Measurements from ENCODE around the gene C3AR1. TPM values are rescaled to one million over a fixed set of nuclear protein-coding genes. Genes with fewer than 3 reads are reported as not detected.
"Not testable (repeated sequence)": the region's sequence is repeated elsewhere in the genome, so short reads cannot be mapped to it uniquely, and the experiment has no call there.

The C3AR1 gene
- 0.56 and 0.73 TPM in 2 replicates for total RNA-seq

DNA sequence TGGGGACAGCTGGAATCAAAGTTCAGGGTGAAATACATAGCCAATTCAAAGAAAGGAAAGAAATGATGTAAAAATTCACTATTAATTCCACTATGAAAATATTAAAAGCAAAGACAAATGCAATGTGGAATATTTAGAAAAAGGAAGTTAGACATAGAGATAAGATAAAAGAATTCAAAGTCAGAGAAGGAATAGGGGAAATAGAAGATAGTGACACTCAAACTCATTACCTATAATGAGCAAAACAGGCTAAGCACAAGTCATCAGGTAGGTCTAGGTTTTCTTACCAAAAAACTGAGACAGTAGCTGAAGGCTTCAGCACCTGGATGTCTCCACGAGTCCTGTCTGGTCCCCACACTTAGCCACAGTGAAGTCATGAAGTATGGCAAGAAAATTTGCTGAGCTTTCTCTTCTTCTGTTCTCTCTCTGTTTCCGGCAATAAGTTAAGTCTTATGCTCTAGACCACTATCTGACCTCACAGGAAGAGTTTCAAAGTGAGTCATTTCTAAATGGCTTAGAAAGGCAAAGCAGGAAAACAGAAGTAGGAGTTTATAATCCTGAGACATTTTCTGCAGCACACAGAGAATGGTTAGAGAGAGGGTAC, at the start of gene C3AR1:
TSS of gene C3AR1 (minus strand) at position 369 of the 604 bp plus-strand sequence. CDS start 6,174 bp downstream, outside the sequence.
- Mint-ChIP-seq H3K4me1 (peaks cover 33% of the 10 kb centered on the region), H3K36me3 (ENCODE audit: low read depth) (peaks cover 5% of the 10 kb centered on the region), H3K27me3 (no peaks in the 10 kb centered on the region), H3K4me3 (peak within 1 kb of the TSS; percentile 41), H3K9me3 (no peaks in the 10 kb centered on the region), H3K27ac (peak within 1 kb of the TSS; percentile 78)
- intact Hi-C loops (cut with micrococcal nuclease) = loop anchor here (1.0 kb wide), 1 partner anchor 15 kb away; no protein-coding TSS in a partner anchor
- peak; percentile 86 for DNase-seq

GRCh38 chr12:8113117-8113516, 47.0 kb upstream of the C3AR1 start:
- H3K36me3 Mint-ChIP-seq (ENCODE audit: low read depth); DNase-seq; H3K27ac Mint-ChIP-seq; intact Hi-C loops (cut with micrococcal nuclease); H3K4me3 Mint-ChIP-seq; H3K9me3 Mint-ChIP-seq; H3K27me3 Mint-ChIP-seq; H3K4me1 Mint-ChIP-seq: not testable (repeated sequence)

GRCh38 chr12:8108808-8109398, 42.7 kb upstream of the C3AR1 start:
- no peaks in the 10 kb centered on the region for H3K27me3 Mint-ChIP-seq
- no peak overlapping the region for H3K27ac Mint-ChIP-seq

GRCh38 chr12:8099235-8099634, 33.1 kb upstream of the C3AR1 start:
- H3K27ac Mint-ChIP-seq = no peak overlapping the region
- DNase-seq = no peak
- H3K9me3 Mint-ChIP-seq = no peaks in the 10 kb centered on the region
- H3K27me3 Mint-ChIP-seq = no peaks in the 10 kb centered on the region
- peaks cover 7% of the 10 kb centered on the region for H3K4me1 Mint-ChIP-seq
- intact Hi-C loops (cut with micrococcal nuclease) = no loop called here
- no peak overlapping the region for H3K4me3 Mint-ChIP-seq
- peaks cover 52% of the 10 kb centered on the region for H3K36me3 Mint-ChIP-seq (ENCODE audit: low read depth)

More at GRCh38 chr12:8108808-8109398, 42.7 kb upstream of the C3AR1 start:
- H3K4me3 Mint-ChIP-seq = no peak overlapping the region
- intact Hi-C loops (cut with micrococcal nuclease) = loop anchor here (1.0 kb wide), 2 partner anchors 122 to 128 kb away; no protein-coding TSS in a partner anchor
- peaks cover 11% of the 10 kb centered on the region for H3K36me3 Mint-ChIP-seq (ENCODE audit: low read depth)
- H3K4me1 Mint-ChIP-seq = peaks cover 3% of the 10 kb centered on the region
- peak; percentile 93 for DNase-seq
- H3K9me3 Mint-ChIP-seq = peaks cover 4% of the 10 kb centered on the region

DNA sequence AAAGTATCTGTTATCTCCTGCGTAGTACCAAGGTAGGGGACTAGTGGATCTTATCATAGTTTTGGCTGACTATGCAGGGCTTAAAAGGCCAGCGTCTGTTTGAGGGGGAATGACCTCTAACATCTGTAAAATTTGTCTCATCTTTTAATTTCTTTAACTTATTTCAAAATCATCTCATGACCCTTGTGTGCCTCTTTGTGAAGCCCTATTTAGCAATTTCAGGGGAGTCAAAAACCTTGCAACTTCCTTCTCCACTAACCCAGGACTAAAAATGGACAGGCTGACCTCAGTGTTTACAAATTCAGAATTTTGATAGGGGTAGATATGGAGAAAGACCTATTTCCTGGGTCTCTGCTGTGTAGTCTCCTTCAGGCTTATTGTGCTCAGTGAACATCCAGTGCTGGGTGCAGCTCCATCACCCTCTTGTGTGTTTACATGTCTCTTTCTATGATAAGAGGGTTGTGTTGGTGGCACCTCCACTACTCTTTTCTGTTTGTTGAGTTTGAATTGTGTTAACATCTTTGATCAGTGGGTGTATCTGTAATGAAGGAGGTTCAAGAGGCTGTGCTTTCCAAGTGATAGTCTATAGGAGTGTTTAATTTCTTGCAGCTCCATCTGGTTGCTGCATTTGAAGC, 30.2 kb upstream of the C3AR1 start:
- H3K27me3 Mint-ChIP-seq = no peaks in the 10 kb centered on the region
- no peak overlapping the region for H3K4me3 Mint-ChIP-seq
- intact Hi-C loops (cut with micrococcal nuclease) = no loop called here
- peaks cover 7% of the 10 kb centered on the region for H3K4me1 Mint-ChIP-seq
- no peak for DNase-seq
- H3K36me3 Mint-ChIP-seq (ENCODE audit: low read depth) = peaks cover 71% of the 10 kb centered on the region
- H3K27ac Mint-ChIP-seq = peak overlapping the region; percentile 5
- H3K9me3 Mint-ChIP-seq = no peaks in the 10 kb centered on the region

- Mint-ChIP-seq H3K4me3 (no peak overlapping the region), H3K9me3 (no peaks in the 10 kb centered on the region), H3K27ac (no peak overlapping the region), H3K36me3 (ENCODE audit: low read depth) (peaks cover 78% of the 10 kb centered on the region), H3K27me3 (no peaks in the 10 kb centered on the region), H3K4me1 (peaks cover 13% of the 10 kb centered on the region)
- intact Hi-C loops (cut with micrococcal nuclease) = no loop called here
- no peak for DNase-seq
Measured at GRCh38 chr12:8093291-8093690, 27.1 kb upstream of the C3AR1 start.

DNA sequence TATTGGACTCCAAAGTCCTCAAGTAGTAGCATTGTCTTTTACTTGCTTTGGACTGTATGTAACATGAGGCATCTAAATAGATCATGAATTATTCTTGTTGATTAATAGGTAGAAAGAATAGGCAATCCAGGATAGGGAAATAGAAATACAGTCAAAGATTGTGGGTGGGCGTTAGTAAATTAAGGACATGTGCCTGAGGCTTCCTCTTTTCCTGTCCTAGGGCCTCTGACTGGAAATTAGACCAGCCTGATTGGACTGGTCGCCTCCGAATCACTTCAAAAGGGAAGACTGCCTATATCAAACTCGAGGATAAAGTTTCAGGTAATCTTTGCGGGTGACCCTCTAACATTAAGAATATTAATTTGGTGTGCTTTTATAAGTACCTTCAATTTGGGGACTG, 23.6 kb upstream of the C3AR1 start:
- H3K36me3 Mint-ChIP-seq (ENCODE audit: low read depth) = peaks cover 58% of the 10 kb centered on the region

DNA sequence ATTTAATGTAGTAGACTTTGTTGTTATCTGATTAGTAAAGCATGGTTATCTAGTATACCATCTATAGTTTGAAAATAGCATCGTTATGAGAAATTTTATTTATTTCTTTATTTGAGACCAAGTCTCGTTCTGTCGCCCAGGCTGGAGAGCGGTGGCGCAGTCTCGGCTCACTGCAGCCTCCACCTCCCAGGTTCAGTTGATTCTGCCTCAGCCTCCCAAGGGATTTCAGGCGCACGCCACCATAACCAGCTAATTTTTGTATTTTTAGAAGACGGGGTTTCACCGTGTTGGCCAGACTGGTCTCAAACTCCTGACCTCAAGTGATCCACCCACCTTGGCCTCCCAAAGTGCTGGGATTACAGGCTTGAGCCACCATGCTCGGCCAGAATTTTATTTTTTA, 23.1 kb upstream of the C3AR1 start:
- H3K4me1 Mint-ChIP-seq = peaks cover 27% of the 10 kb centered on the region
- peaks cover 56% of the 10 kb centered on the region for H3K36me3 Mint-ChIP-seq (ENCODE audit: low read depth)
- H3K9me3 Mint-ChIP-seq; H3K27ac Mint-ChIP-seq; intact Hi-C loops (cut with micrococcal nuclease); H3K27me3 Mint-ChIP-seq; DNase-seq; H3K4me3 Mint-ChIP-seq: not testable (repeated sequence)

More for the DNA sequence above, 23.6 kb upstream of the C3AR1 start:
- intact Hi-C loops (cut with micrococcal nuclease) = no loop called here
- H3K27me3 Mint-ChIP-seq = no peaks in the 10 kb centered on the region
- H3K4me3 Mint-ChIP-seq = no peak overlapping the region
- H3K9me3 Mint-ChIP-seq = no peaks in the 10 kb centered on the region
- DNase-seq = no peak
- no peak overlapping the region for H3K27ac Mint-ChIP-seq
- H3K4me1 Mint-ChIP-seq = peaks cover 22% of the 10 kb centered on the region

GRCh38 chr12:8088574-8088973, 22.4 kb upstream of the C3AR1 start:
- peaks cover 32% of the 10 kb centered on the region for H3K4me1 Mint-ChIP-seq
- DNase-seq = peak; percentile 79
- intact Hi-C loops (cut with micrococcal nuclease) = no loop called here
- no peaks in the 10 kb centered on the region for H3K27me3 Mint-ChIP-seq
- peak overlapping the region; percentile 83 for H3K4me3 Mint-ChIP-seq
- H3K36me3 Mint-ChIP-seq (ENCODE audit: low read depth) = peaks cover 54% of the 10 kb centered on the region
- H3K9me3 Mint-ChIP-seq = no peaks in the 10 kb centered on the region
- H3K27ac Mint-ChIP-seq = peak overlapping the region; percentile 85

DNA sequence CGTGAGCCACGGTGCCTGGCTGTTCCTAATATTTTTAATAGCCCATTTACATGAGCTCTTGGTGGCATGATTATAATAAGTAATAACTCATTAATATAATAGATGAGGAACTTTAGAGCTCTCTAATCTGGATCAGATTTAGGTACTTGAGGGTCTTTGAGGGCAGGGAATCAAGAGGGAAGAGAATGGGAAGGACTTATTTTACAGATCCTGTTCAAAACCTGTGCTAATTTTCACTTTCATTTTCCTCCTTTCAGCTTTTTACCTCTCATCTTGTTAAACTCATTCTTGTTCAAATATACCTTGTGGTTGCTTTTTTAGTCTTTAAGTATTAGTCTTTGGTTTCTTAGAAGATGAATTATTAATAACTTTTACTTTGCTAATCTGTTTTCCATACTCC, 21.5 kb upstream of the C3AR1 start:
- H3K27me3 Mint-ChIP-seq = no peaks in the 10 kb centered on the region
- peak; percentile 51 for DNase-seq
- peak overlapping the region; percentile 83 for H3K4me3 Mint-ChIP-seq
- H3K9me3 Mint-ChIP-seq = no peaks in the 10 kb centered on the region
- peak overlapping the region; percentile 85 for H3K27ac Mint-ChIP-seq
- peaks cover 35% of the 10 kb centered on the region for H3K4me1 Mint-ChIP-seq
- intact Hi-C loops (cut with micrococcal nuclease) = no loop called here
- H3K36me3 Mint-ChIP-seq (ENCODE audit: low read depth) = peaks cover 46% of the 10 kb centered on the region

DNA sequence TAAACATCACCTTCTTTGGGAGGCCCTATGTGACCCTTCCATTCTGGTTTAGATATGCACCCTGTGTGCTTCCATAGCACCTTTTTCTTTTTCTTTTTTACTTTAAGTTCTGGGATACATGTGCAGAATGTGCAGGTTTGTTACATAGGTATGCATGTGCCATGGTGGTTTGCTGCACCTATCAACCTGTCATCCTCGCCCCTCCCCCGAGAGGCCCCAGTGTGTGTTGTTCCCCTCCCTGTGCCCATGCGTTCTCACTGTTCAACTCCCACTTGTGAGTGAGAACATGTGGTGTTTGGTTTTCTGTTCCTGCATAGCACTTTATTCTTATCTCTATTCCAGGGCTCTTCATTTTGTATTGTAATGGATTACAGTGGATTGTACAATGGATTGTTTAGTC, 18.2 kb upstream of the C3AR1 start:
- not testable (repeated sequence) for H3K9me3 Mint-ChIP-seq, H3K27me3 Mint-ChIP-seq
- H3K36me3 Mint-ChIP-seq (ENCODE audit: low read depth) = peaks cover 19% of the 10 kb centered on the region
- peak overlapping the region; percentile 96 for H3K4me3 Mint-ChIP-seq
- H3K4me1 Mint-ChIP-seq = peaks cover 45% of the 10 kb centered on the region
- peak overlapping the region; percentile 97 for H3K27ac Mint-ChIP-seq
- intact Hi-C loops (cut with micrococcal nuclease) = loop anchor here (5.0 kb wide), 1 partner anchor 147 kb away; the partner anchor contains the start of gene SLC2A3
- peak; percentile 71 for DNase-seq

- Mint-ChIP-seq H3K4me1 (peaks cover 35% of the 10 kb centered on the region), H3K36me3 (ENCODE audit: low read depth) (peaks cover 12% of the 10 kb centered on the region), H3K27ac (peak overlapping the region; percentile 97)
Measured at GRCh38 chr12:8082808-8083100, 16.6 kb upstream of the C3AR1 start.

GRCh38 chr12:8081251-8081920, 15.2 kb upstream of the C3AR1 start:
- peak; percentile 79 for DNase-seq
- Mint-ChIP-seq H3K27me3 (no peaks in the 10 kb centered on the region), H3K27ac (peak overlapping the region; percentile 97), H3K9me3 (no peaks in the 10 kb centered on the region), H3K4me1 (peaks cover 32% of the 10 kb centered on the region), H3K4me3 (peak overlapping the region; percentile 96), H3K36me3 (ENCODE audit: low read depth) (peaks cover 8% of the 10 kb centered on the region)
- intact Hi-C loops (cut with micrococcal nuclease) = loop anchor here (1.0 to 5.0 kb wide), 2 partner anchors 15 to 144 kb away; partner anchors contain the start of genes C3AR1 and SLC2A3

More at GRCh38 chr12:8082808-8083100, 16.6 kb upstream of the C3AR1 start:
- no peaks in the 10 kb centered on the region for H3K9me3 Mint-ChIP-seq
- H3K27me3 Mint-ChIP-seq = no peaks in the 10 kb centered on the region
- DNase-seq = no peak
- intact Hi-C loops (cut with micrococcal nuclease) = loop anchor here (1.0 to 5.0 kb wide), 5 partner anchors 36 to 161 kb away; partner anchors contain the start of genes FOXJ2 and SLC2A3
- peak overlapping the region; percentile 96 for H3K4me3 Mint-ChIP-seq

Data from activated CD4-positive, alpha-beta T cell treated with anti-CD3 and anti-CD28 coated beads, Interleukin-2, amount 10 ng/mL, durations not matched to agents 24 days and 14 days (primary cell).